GM18511 (cell line): ENCODE data around the gene NDST1.

Experiments
- ATAC-seq: cut with Tn5 transposase; IDR thresholded peaks from one replicate; pipeline ENCODE4 v1.9.1; 2021; ENCODE audit warnings: mild to moderate bottlenecking, moderate library complexity; ENCODE audit not compliant: unreplicated experiment

Gene NDST1

GRCh38 chr5:150521939-150522503 lies 14.1 kb downstream of the NDST1 start:
- no peak for ATAC-seq

GRCh38 chr5:150522504-150523414 lies 14.8 kb downstream of the NDST1 start:
- no peak for ATAC-seq

GRCh38 chr5:150523472-150524350 lies 15.8 kb downstream of the NDST1 start:
- no peak for ATAC-seq

- no peak for ATAC-seq
Observed at GRCh38 chr5:150525163-150525562, 17.2 kb downstream of the NDST1 start.

GRCh38 chr5:150525781-150526180 lies 17.9 kb downstream of the NDST1 start:
- ATAC-seq, result no peak

GRCh38 chr5:150527038-150527437 lies 19.1 kb downstream of the NDST1 start:
- ATAC-seq, result no peak

GRCh38 chr5:150527808-150528207 lies 19.9 kb downstream of the NDST1 start:
- ATAC-seq, result no peak

GRCh38 chr5:150528924-150529546 lies 21.1 kb downstream of the NDST1 start:
- ATAC-seq, result no peak

GRCh38 chr5:150529555-150529954 lies 21.6 kb downstream of the NDST1 start:
- no peak for ATAC-seq

- no peak for ATAC-seq
Observed at GRCh38 chr5:150530423-150530822, 22.5 kb downstream of the NDST1 start.

GRCh38 chr5:150530951-150531588 lies 23.1 kb downstream of the NDST1 start:
- ATAC-seq, result no peak

GRCh38 chr5:150531686-150532085 lies 23.8 kb downstream of the NDST1 start:
- no peak for ATAC-seq

GRCh38 chr5:150532151-150532550 lies 24.2 kb downstream of the NDST1 start:
- ATAC-seq, result no peak

GRCh38 chr5:150532996-150533395 lies 25.1 kb downstream of the NDST1 start:
- no peak for ATAC-seq

- no peak for ATAC-seq
Observed at GRCh38 chr5:150534811-150535210, 26.9 kb downstream of the NDST1 start.

GRCh38 chr5:150535611-150536010 lies 27.7 kb downstream of the NDST1 start:
- ATAC-seq, result no peak

GRCh38 chr5:150538007-150538917 lies 30.3 kb downstream of the NDST1 start:
- ATAC-seq, result no peak

GRCh38 chr5:150539206-150539605 lies 31.3 kb downstream of the NDST1 start:
- ATAC-seq, result no peak

GRCh38 chr5:150540042-150540441 lies 32.1 kb downstream of the NDST1 start:
- no peak for ATAC-seq
